Retina (tissue), 1 donor: ENCODE data around the gene AKNA.
A peak's percentile ranks its signal among the peaks of the same experiment; 100 is the strongest.

ENCODE experiments used
- DNase-seq: peaks from one replicate; pipeline ENCODE4 v3.0.0-alpha.2; 2016

The AKNA gene

GRCh38 chr9:114395768-114396167, 8.0 kb upstream of the AKNA start:
- DNase-seq: no peak

- DNase-seq: no peak
Observed at GRCh38 chr9:114395334-114395617, 7.5 kb upstream of the AKNA start.

GRCh38 chr9:114394523-114395333, 6.9 kb upstream of the AKNA start:
- DNase-seq: no peak

- no peak for DNase-seq
Observed at GRCh38 chr9:114392749-114393112, 4.9 kb upstream of the AKNA start.

GRCh38 chr9:114390952-114391351, 3.2 kb upstream of the AKNA start:
- no peak for DNase-seq

- DNase-seq: no peak
Observed at GRCh38 chr9:114389612-114390368, 2.0 kb upstream of the AKNA start.

GRCh38 chr9:114388764-114389375, 1.1 kb upstream of the AKNA start:
- DNase-seq: no peak

GRCh38 chr9:114388357-114388682, 538 bp upstream of the AKNA start:
- DNase-seq: no peak

GRCh38 chr9:114386886-114387679, 699 bp downstream of the AKNA start:
- peak; percentile 53 for DNase-seq

GRCh38 chr9:114386361-114386885, 1.4 kb downstream of the AKNA start:
- no peak for DNase-seq

- DNase-seq: no peak
Observed at GRCh38 chr9:114385397-114386181, 2.2 kb downstream of the AKNA start.

- no peak for DNase-seq
Observed at GRCh38 chr9:114384836-114385396, 2.9 kb downstream of the AKNA start.

- no peak for DNase-seq
Observed at GRCh38 chr9:114384341-114384740, 3.4 kb downstream of the AKNA start.

GRCh38 chr9:114383521-114384231, 4.1 kb downstream of the AKNA start:
- DNase-seq: no peak

GRCh38 chr9:114382699-114383520, 4.9 kb downstream of the AKNA start:
- DNase-seq: no peak

- no peak for DNase-seq
Observed at GRCh38 chr9:114378883-114379282, 8.9 kb downstream of the AKNA start.

GRCh38 chr9:114378016-114378415, 9.8 kb downstream of the AKNA start:
- DNase-seq: no peak

GRCh38 chr9:114376586-114377445, 11.0 kb downstream of the AKNA start:
- no peak for DNase-seq
